DND-41 (cell line): ENCODE results near the gene TFDP3.

Experiments used
- EZH2 ChIP-seq: IDR thresholded peaks from 3 replicates; pipeline ENCODE4 v1.6.1; 2012; ENCODE audit warnings: borderline replicate concordance, low read depth, mild to moderate bottlenecking, moderate library complexity, low read length, inconsistent platforms; ENCODE audit not compliant: severe bottlenecking
- TF ChIP-seq, protein P1 (sequence below): IDR thresholded peaks from 2 replicates; pipeline ENCODE4 v1.5.1; 2012; ENCODE audit warnings: borderline replicate concordance, low read length, moderate library complexity, mild to moderate bottlenecking; ENCODE audit not compliant: poor library complexity, severe bottlenecking; ENCODE audit errors: extremely low read depth

DNA sequence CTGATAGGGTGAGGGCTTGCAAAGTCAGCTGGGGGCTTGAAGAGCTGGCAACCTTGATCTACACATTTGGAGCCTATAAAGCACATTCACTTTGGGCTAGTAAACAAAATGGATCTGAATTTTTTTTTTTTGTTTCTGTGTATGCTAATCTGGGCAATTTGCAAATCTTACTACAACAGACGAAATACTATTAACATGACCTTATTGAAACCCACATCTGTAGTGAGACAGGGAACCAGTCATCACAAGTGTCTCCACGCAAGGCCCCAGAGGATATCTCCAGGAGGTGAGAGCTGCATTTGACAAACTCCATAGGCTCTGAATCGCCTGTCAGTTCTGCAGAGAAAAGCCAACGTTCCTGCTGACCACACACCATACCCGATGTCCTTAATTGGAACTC is 33.0 kb upstream of the TFDP3 start:
- TF ChIP-seq, protein P1, sequence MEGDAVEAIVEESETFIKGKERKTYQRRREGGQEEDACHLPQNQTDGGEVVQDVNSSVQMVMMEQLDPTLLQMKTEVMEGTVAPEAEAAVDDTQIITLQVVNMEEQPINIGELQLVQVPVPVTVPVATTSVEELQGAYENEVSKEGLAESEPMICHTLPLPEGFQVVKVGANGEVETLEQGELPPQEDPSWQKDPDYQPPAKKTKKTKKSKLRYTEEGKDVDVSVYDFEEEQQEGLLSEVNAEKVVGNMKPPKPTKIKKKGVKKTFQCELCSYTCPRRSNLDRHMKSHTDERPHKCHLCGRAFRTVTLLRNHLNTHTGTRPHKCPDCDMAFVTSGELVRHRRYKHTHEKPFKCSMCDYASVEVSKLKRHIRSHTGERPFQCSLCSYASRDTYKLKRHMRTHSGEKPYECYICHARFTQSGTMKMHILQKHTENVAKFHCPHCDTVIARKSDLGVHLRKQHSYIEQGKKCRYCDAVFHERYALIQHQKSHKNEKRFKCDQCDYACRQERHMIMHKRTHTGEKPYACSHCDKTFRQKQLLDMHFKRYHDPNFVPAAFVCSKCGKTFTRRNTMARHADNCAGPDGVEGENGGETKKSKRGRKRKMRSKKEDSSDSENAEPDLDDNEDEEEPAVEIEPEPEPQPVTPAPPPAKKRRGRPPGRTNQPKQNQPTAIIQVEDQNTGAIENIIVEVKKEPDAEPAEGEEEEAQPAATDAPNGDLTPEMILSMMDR: no peak
- no peak for TF ChIP-seq EZH2
